ENCODE results near the gene JSRP1.

The JSRP1 gene

DNA sequence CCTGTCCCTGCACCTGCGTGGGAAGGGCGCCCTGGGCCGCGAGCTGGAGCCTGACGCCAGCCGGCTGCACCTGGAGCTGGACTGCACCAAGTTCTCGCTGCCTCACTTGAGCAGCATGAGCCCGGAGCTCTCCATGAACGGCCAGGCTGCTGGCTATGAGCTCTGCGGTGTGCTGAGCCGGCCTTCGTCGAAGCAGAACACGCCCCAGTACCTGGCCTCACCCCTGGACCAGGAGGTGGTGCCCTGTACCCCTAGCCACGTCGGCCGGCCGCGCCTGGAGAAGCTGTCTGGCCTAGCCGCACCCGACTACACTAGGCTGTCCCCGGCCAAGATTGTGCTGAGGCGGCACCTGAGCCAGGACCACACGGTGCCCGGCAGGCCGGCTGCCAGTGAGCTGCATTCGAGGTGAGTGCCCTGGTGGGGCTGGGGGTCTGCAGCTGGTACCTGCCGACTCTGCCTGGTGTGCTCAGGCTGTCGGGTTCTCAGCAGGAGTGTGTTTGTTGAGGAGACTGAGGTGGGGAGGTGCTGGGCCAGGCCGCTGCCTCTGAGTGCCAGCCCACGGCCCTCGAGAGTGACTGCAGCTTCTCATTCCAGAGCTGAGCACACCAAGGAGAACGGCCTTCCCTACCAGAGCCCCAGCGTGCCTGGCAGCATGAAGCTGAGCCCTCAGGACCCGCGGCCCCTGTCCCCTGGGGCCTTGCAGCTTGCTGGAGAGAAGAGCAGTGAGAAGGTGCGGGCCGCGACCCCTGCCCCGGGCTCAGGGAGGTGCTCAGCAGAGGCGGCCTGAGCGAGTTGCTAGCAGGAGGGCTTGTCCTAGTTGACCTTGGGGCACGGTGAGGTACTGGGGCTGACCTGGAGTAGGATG, 39.6 kb downstream of the JSRP1 start:
- DNase-seq (ENCODE audit: low spot score) = no peak

DNA sequence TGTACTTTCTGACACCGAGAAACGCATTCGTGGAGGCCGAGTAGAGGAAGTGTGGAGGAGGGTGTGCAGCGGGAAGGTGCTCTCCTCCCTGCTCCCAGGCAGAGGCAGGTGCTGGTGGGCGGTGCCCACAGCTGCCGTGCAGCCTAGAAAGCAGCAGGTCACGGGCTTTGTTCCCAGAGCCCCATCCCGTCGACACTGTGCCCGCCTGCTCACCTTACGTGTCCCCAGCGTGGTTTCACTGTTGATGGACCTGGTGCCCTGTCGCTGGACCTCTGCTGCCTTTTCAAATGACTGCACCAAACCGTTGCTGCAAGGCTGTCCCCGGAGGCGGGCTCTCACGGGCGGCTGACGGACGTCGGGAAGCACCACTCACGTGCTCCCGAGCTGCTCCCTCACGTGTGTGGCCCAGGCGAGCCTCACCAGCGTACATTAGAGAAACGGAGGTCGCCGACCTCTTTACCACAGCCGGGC, 40.9 kb downstream of the JSRP1 start:
- no peak for DNase-seq (ENCODE audit: low spot score)

DNA sequence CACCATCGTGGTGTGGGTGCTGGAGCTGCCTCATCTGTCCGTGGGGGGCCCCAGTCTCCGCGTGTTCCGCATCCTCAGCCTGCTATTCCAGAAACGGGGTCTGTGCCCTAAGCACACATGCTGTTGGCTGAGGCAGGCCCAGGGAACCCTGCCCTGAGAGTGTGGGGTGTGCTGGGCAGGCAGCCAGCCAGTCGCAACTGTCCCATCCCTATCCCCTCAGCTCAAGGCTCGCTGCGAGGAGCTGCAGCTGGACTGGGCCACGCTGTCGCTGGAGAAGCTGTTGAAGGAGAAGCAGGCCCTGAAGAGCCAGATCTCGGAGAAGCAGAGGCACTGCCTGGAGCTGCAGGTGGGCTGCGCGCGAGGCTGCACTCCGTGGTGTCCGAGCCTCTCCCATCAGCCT, 42.0 kb downstream of the JSRP1 start:
- DNase-seq (ENCODE audit: low spot score) = no peak

DNA sequence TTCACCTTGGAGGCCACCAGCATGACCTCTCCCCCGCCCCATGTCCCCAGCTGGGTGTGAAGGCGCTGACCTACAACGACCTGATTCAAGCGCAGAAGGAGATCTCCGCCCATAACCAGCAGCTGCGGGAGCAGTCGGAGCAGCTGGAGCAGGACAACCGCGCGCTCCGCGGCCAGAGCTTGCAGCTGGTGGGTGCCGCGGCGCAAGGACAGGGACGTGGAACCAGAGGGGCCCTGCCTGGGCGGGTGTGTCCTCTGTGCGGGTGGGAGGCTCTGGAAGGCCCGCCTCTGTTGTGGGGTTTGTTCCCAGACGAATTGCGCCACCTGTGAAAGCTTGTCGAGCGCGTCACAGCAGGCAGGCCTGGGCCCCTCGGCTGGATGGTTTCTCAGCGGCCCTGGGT, 42.4 kb downstream of the JSRP1 start:
- DNase-seq (ENCODE audit: low spot score) = no peak

DNA sequence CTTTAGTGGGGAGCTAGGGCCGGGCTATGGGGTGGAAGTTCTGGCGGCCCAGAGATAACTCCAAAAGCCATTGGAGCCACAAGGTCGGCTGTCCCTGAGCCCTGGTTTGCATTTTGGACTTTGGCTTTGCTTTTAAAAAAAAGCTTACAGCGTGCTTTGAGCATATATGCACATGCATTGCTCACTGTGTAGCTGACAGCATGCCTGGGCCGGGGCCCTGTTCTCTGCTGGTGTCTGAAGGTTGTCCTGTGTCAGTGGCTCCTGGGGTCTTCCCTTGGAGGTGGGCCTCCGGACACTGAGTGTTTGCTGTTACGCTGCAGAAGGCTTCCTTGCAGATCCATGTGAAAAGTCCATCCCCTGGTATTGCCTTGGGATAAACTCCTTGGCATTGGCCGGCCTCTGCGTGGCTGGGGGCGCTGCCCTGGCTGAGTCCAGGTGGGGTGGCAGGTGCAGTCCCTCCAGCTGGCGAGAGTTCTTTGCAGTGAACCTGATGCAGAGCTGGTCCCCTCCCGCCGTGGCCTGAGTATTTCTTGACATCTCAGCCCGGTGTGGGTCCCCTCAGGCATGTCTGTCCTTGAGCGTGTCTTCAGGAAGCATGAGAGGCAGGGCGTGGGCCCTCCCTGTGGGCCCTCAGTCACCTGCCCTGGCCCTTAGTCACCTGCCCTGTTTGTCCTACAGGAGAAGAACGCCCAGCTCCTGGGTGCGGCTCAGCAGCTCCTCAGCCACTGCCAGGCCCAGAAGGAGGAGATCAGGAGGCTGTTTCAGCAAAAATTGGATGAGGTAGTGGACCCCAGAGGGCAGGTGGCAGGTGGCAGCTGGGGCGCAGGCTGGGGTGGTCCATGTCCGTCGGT, 43.1 kb downstream of the JSRP1 start:
- DNase-seq (ENCODE audit: low spot score) = no peak

DNA sequence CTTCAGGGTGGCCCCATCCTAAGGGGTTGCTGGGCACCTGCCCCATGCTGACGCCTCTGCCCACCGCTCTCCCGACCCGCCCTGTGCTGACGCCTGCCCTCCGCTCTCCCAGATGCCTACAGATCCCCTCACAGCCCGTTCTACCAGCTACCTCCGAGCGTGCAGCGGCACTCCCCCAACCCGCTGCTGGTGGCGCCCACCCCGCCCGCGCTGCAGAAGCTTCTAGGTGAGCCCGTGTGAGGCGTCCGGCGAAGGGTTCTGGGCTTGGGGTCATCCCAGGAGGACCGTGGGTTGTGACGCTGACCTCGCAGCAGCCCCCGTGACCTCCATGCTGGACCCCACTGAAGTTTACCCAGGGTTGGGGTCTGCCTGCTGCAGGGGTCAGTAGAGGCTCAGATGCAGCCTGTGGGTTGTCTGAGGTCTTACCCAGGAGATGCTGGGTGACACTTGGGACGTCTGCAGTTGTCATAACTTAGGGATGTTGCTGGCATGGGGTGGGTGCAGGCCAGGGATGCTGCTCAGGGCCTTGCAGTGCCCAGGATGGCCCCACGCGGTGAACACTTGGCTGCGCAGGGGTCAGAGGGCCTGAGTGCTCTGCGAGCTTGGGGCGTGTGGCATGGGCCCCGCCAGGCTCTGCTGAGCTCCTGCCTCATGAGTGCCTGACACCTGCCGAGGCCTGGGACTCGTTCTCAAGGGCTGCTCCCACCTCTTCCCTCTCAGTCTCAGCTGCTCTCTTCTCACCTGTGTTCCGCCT, 45.1 kb downstream of the JSRP1 start:
- no peak for DNase-seq (ENCODE audit: low spot score)

DNA sequence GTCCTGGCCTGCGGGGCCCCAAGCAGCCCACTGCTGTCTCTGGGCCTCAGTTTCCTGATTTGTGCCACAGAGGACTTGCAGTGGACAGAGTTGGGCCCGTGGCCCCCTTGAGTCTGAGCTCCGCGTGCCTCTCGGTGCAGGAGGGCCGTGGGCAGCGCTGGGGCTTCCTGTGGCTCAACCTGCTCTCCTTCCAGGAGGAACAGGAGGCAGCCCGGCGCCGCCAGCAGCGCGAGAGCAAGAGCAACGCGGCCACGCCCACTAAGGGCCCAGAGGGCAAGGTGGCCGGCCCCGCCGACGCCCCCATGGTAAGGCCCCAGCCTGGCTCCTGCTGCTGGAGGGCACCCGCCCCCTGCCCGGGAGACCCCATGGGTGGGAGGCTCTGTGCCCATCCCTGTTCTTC, 46.0 kb downstream of the JSRP1 start:
- no peak for DNase-seq (ENCODE audit: low spot score)

DNA sequence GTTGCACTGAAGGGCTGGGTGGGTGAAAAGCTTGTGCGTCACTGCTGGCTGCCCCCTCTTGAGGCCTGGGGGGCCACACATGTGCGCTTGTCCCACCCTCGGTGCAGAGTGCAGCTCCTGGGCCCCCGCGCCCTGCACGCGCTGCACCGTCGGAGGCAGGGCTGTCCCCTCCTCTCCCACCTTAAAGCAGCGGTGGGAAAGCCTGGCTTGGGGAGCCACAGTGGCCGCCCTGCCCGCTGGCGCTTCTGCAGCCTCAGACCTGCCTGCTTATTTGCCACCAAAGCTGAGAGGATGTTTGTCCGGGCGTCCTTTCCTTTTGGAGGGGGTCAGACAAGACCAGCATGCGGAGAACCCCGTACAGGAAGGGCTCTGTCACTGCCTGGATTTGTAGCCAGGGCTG, 46.8 kb downstream of the JSRP1 start:
- no peak for DNase-seq (ENCODE audit: low spot score)

DNA sequence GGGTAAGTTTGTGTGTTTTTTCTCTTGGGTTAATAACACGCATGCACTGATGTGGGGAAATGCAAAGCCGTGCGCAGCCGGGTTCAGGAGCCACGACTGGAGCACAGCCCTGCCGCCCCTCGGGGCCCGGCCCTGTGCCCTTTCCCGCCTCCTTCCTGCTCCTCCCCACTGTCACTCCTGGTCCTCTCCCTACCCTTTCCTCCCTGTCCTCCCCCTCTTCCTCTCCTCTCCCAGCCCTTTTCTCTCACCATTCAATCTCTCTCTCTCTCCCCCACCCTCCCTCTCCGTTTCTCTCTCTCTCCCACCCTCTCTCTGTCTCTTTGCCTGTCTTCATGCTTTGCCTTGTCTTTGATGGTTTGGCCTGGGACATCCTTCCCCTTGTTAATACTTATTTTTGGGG, 47.2 kb downstream of the JSRP1 start:
- DNase-seq (ENCODE audit: low spot score) = no peak

DNA sequence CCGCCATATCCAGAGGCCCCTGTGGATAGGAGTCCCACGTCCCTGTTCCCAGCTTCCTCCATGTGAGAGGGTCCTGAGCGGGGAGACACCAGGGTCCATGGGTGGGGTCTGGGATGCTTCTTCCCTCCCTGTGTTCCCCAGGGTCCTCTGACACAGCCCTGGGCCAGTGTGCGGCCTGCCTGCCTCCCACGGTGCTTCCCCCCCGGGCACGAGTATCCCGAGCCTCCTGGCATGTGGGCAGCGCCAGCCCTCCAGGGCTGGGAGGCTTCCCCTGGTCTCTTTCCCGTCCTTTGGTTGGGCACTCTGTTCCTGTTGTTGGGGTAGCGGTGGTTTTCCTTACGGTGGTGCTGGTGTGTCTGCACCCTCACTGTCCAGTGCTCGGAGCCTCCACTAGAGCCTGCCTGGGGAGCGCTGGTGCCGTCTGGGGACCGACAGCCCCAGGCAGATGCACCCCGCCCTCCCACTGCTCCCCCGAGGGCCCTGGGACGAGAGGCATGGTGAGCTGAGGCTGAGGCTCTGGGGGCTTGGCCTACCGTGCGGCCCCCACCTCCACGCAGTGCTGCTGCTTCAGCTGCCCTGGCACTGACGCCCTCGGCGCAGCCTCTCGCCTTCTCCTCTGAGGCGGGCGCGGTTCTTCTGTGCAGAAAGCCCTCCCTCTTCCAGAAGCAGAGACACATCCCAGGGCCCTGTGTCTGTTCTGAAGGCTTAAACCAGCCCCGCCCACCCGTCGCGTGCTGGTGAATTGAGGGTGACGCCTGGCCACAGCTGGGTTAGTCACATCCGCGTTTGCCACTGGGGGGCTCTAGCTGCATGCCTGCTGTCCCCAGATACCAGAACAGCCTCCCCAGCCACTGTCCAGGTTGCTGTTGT, 48.0 kb downstream of the JSRP1 start:
- peak; percentile 99 for DNase-seq (ENCODE audit: low spot score)

DNA sequence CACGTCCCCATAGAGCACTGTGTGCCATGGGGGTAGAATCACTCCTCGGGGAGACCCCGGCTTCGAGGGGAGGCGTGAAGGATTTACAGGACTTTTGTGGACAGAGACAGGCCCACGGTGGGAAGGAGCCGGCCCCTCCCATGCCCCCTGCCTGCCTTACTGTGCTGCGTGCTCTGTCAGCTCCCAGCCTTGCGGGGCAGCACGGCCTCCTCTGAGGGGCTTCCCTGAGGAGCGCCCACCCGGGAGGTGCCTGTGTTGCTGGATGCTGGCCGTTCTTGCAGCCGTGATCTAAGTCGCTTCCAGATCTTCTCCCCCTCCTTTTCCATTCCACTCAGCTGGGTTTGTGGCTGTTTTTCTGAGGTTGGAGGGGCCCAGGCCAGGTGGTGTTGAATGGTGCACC, 49.2 kb downstream of the JSRP1 start:
- no peak for DNase-seq (ENCODE audit: low spot score)

DNA sequence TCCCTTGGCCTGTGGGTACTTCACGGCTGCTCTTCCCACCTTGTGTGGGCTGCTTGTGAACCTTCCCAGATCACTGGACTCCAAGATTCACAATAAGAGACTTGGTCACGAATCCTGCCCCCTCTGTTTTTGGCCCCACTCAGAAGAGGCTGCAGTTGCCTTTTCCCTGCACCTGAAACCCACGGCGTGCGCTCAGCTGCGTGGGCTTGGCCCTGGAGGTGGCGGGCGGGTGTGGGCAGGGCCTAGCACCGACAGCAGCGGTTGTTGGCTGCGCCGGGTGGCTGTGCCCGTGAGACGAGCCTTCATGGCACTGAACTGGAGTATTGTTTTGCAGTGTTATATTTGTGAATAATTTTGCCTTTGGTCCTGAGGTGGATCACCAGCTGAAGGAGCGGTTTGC, 53.9 kb downstream of the JSRP1 start:
- DNase-seq (ENCODE audit: low spot score) = no peak
